ENCODE results near the gene PPIE. TPM values are rescaled to one million over a fixed set of nuclear protein-coding genes. Genes with fewer than 3 reads are reported as not detected.

PPIE gene
- total RNA-seq, 2 donors from 2014 or later: 70.6 to 79.5 TPM

- DNase-seq (ENCODE audit: low spot score in 2 of 2) (no peak), ATAC-seq (no peak)
- no peak overlapping the region for H3K27ac Mint-ChIP-seq
- H3K36me3 Mint-ChIP-seq: no peaks in the 10 kb centered on the region
- no peaks in the 10 kb centered on the region for H3K9me3 Mint-ChIP-seq
Observed at GRCh38 chr1:39711104-39711965, 27.3 kb upstream of the PPIE start.

- no peak overlapping the region for H3K27ac Mint-ChIP-seq
- ATAC-seq (no peak), DNase-seq (ENCODE audit: low spot score in 2 of 2) (no peak)
- H3K9me3 Mint-ChIP-seq: no peaks in the 10 kb centered on the region
- H3K36me3 Mint-ChIP-seq: no peaks in the 10 kb centered on the region
Observed at GRCh38 chr1:39711966-39712340, 26.7 kb upstream of the PPIE start.

DNA sequence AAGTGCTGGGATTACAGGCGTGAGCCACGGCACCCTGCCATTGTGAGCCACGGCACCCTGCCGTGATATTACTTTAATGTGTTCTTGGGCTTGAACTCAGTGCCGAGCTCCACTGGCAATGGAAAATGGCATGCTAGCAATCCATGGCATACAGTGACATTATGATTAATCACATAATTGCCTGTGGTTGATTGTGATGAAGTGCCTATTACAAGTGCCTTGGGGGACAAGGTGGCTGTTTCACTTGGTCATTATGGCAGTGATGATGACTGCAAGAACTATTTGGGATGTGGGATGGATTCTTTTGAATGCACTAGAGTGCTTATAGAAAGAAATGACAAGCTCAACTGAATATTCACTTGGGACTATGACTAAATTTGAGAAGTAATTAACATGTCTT is 25.1 kb upstream of the PPIE start:
- Mint-ChIP-seq H3K27ac (no peak overlapping the region), H3K36me3 (no peaks in the 10 kb centered on the region), H3K9me3 (no peaks in the 10 kb centered on the region)
- ATAC-seq (no peak), DNase-seq (ENCODE audit: low spot score in 2 of 2) (no peak)

DNA sequence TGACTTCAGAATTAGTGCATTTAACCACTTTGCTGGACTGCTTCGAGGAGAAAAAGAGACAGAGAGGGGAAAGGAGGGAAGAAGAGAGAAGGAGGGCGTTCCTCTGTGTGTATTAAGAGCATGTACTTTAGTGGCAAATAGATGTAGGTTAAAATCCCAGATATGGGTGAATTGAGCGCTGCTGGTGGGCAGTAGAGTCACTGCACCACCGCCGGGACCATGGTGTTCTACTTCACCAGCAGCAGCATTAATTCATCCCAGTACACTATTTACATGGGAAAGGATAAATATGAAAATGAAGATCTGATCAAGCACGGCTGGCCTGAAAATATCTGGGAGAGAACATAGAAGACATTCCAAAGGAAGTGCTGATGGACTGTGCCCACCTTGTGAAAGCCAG is 20.9 kb upstream of the PPIE start:
- no peak overlapping the region for H3K27ac Mint-ChIP-seq
- H3K36me3 Mint-ChIP-seq: no peaks in the 10 kb centered on the region
- no peak for DNase-seq (ENCODE audit: low spot score in 2 of 2)
- no peaks in the 10 kb centered on the region for H3K9me3 Mint-ChIP-seq
- ATAC-seq: no peak

DNA sequence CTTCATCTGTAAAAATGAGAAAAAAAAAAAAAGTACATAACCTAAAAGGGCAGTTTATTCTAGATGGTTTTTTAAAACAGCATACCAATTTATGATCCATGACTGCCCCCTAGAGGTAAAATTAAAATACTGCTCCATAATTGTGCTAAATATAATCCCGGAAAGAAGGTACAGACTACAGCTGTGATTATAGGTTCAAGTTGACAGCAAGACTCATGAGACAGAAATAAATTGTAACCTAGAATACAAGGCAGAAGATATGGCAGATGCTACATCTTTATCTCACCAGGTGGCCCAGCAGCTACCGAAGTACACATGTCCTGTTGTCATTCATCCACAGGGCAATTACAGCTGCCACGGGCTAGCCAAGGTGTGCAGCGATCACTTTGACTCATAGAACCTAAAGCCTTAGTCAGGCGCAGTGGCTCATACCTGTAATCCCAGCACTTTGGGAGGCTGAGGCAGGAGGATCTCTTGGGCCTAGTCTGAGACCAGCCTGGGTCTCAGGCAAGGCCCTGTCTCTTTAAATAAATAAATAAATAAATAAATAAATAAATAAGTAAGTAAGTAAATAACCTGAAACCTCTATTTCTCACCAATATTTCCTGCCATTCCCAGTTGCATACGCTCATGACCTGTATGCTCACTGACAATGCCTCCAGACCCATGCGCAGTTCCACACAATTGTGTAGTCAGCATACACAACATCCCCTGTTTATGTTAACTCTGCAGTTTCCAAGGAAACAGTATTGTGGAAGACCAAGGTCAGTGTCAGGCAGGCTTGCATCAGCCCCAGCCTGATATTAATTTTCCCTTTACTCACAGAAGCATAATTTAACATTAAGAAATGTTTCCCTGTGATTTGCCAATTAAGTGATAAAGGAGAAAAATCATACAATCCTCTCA is 18.3 kb upstream of the PPIE start:
- ATAC-seq: peak; percentile 59 to 87
- H3K9me3 Mint-ChIP-seq: no peaks in the 10 kb centered on the region
- no peaks in the 10 kb centered on the region for H3K36me3 Mint-ChIP-seq
- DNase-seq (ENCODE audit: low spot score in 2 of 2): no peak
- no peak overlapping the region for H3K27ac Mint-ChIP-seq

DNA sequence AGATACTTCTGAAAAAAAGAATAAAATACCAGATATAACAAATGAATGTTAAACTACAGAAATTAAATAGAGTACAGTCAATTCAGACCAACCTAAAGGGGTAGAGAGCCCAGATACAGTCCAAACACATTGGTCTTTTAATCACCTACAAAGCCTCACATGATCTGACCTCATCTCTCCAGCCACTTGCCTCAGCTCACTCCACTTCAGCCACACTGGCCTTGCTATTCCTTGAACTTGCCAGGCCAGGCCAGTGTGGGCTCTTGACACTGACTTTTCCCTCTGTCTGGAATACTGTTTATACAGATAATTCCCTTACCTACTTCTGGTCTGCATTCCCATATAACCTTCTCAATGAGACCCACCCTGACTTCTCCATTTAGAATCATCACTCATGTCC is 17.0 kb upstream of the PPIE start:
- no peak overlapping the region for H3K27ac Mint-ChIP-seq

DNA sequence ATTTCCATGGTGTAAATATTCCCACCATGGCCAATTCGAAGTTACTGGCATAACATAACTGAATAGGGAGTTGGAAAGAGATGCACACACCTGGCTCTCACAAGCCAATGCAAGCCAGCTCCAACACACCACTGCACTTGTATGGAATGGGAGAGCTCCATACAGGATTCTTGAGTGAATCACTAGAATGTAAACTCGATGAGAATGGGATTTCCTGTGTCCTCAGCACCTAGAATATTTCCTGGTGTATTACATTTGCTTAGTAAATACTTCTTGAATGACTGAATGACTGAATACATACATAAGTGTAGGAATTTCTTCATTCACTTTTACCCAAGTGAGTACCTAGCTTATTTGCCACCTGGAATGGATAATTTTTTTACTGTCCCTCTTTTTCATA is 16.2 kb upstream of the PPIE start:
- Mint-ChIP-seq H3K36me3 (no peaks in the 10 kb centered on the region), H3K9me3 (no peaks in the 10 kb centered on the region), H3K27ac (no peak overlapping the region)
- no peak for DNase-seq (ENCODE audit: low spot score in 2 of 2)
- ATAC-seq: no peak

More for the DNA sequence above, 17.0 kb upstream of the PPIE start:
- no peak for ATAC-seq
- Mint-ChIP-seq H3K36me3 (no peaks in the 10 kb centered on the region), H3K9me3 (no peaks in the 10 kb centered on the region)
- no peak for DNase-seq (ENCODE audit: low spot score in 2 of 2)

GRCh38 chr1:39726600-39726999 is 12.1 kb upstream of the PPIE start:
- DNase-seq (ENCODE audit: low spot score in 2 of 2) (no peak), ATAC-seq (no peak)
- Mint-ChIP-seq H3K36me3 (peaks cover 0 to 6% of the 10 kb centered on the region in 2 donors), H3K27ac (no peak overlapping the region), H3K9me3 (no peaks in the 10 kb centered on the region)

DNA sequence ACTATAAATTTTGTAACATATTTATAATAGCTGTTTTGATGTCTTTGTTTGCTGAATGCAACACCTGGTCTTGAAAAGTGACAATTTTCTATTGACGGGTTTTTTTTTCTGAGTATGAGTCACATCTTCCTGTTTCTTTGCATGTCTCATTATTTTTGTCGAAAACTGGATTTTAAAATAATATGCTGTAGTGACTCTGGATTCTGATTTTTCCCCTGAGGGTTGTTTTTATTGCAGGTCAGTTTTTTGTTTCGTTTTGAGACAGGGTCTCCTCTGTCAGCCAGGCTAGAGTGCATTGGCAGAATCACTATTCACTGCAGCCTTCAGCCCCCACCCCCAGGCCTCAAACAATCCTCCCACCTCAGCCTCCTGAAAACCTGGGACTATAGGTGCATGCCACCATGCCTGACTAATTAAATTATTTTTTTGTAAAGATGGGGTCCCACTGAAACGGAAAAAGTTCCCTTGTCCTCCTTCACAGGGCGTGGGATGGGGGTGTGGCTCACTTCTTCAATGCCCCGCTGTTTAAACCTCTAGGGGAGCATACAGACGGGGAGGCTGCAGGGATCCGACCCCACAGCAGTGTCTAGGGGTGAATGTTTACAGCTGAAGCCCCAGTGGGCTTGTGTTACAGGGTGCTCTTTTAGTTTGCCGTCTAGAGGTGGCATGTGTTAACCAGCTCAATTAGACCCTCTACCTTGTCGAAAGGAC is 11.3 kb upstream of the PPIE start:
- Mint-ChIP-seq H3K9me3 (no peaks in the 10 kb centered on the region), H3K36me3 (peaks cover 0 to 6% of the 10 kb centered on the region in 2 donors), H3K27ac (peak overlapping the region in 1 of 2 donors; percentile 29)
- no peak for DNase-seq (ENCODE audit: low spot score in 2 of 2)
- peak in 1 of 2 donors; percentile 84 for ATAC-seq

DNA sequence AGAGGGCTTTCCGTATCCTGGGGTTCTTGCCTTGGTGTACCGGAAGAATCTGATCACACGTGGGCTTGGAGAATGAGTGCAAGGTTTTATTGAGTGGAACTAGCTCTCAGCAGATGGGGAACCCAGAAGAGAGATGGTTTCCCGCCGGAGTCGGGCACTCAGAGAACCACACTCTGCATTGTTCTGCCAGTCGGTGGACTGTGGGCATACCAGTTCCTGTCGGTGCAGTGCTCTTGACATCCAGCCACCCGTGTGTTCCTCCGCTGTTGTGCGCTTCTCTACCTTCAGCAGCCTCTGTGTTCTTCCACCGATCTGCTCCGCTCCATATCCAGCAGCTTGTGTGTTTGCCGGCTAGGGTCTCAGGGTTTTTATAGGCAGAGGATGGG is 10.8 kb upstream of the PPIE start:
- H3K9me3 Mint-ChIP-seq: no peaks in the 10 kb centered on the region
- no peak for ATAC-seq
- no peak for DNase-seq (ENCODE audit: low spot score in 2 of 2)
- peaks cover 0 to 6% of the 10 kb centered on the region in 2 donors for H3K36me3 Mint-ChIP-seq
- H3K27ac Mint-ChIP-seq: peak overlapping the region in 1 of 2 donors; percentile 29

GRCh38 chr1:39729030-39729429 is 9.7 kb upstream of the PPIE start:
- peaks cover 0 to 6% of the 10 kb centered on the region in 2 donors for H3K36me3 Mint-ChIP-seq
- no peak overlapping the region for H3K27ac Mint-ChIP-seq
- no peak for DNase-seq (ENCODE audit: low spot score in 2 of 2)
- no peaks in the 10 kb centered on the region for H3K9me3 Mint-ChIP-seq
- ATAC-seq: no peak

DNA sequence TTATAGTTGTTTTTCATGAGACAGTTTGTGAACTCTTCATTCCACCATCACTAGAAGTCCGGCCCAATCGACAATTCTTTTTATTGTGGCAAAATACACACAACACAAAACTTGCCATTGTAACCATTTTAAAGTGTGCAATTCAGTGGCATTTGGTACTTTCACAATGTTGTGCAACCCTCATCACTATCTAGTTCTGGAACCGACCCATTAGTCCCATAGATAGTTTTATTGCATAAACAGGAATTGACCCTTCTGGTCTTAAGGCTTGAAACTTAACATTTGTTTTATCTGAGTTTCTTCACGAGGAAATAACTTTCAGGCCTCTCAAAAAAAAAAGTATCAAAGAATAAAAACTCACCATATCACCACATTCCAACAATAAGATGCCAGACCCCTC is 8.8 kb upstream of the PPIE start:
- no peak for ATAC-seq

GRCh38 chr1:39732730-39733129 is 6.0 kb upstream of the PPIE start:
- Mint-ChIP-seq H3K27ac (no peak overlapping the region), H3K36me3 (peaks cover 0 to 6% of the 10 kb centered on the region in 2 donors), H3K9me3 (peaks cover 0 to 8% of the 10 kb centered on the region in 2 donors)
- ATAC-seq (peak in 1 of 2 donors; percentile 31), DNase-seq (ENCODE audit: low spot score in 2 of 2) (no peak)

More for the DNA sequence above, 8.8 kb upstream of the PPIE start:
- Mint-ChIP-seq H3K9me3 (no peaks in the 10 kb centered on the region), H3K27ac (no peak overlapping the region), H3K36me3 (peaks cover 0 to 6% of the 10 kb centered on the region in 2 donors)
- no peak for DNase-seq (ENCODE audit: low spot score in 2 of 2)

DNA sequence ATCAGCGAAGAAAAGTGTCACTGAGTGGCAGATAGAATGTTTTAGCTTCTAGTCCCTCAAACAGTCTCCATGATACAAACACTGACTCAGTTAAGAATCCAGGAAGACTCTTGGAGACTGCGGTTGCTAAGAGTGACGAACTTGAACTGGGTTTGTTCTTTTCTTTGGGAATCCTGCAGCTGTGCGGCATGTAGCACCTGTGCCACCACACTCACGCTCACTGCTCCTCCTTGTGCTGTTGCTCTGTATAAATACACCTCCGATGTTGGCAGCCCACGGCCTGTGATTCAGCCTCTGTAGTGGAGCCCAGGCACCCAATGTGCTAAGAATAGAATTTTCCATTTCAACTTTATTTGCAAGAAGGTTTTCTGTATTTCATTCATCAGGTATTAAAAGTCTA is 5.5 kb upstream of the PPIE start:
- DNase-seq (ENCODE audit: low spot score in 2 of 2) (no peak), ATAC-seq (peak in 1 of 2 donors; percentile 51)
- H3K27ac Mint-ChIP-seq: no peak overlapping the region
- peaks cover 0 to 6% of the 10 kb centered on the region in 2 donors for H3K36me3 Mint-ChIP-seq
- H3K9me3 Mint-ChIP-seq: peaks cover 0 to 10% of the 10 kb centered on the region in 2 donors

- H3K9me3 Mint-ChIP-seq: peaks cover 0 to 10% of the 10 kb centered on the region in 2 donors
- ATAC-seq (peak; percentile 24 to 29), DNase-seq (ENCODE audit: low spot score in 2 of 2) (no peak)
- H3K27ac Mint-ChIP-seq: no peak overlapping the region
- H3K36me3 Mint-ChIP-seq: peaks cover 13 to 20% of the 10 kb centered on the region in 2 donors
Observed at GRCh38 chr1:39735731-39736130, 3.0 kb upstream of the PPIE start.

DNA sequence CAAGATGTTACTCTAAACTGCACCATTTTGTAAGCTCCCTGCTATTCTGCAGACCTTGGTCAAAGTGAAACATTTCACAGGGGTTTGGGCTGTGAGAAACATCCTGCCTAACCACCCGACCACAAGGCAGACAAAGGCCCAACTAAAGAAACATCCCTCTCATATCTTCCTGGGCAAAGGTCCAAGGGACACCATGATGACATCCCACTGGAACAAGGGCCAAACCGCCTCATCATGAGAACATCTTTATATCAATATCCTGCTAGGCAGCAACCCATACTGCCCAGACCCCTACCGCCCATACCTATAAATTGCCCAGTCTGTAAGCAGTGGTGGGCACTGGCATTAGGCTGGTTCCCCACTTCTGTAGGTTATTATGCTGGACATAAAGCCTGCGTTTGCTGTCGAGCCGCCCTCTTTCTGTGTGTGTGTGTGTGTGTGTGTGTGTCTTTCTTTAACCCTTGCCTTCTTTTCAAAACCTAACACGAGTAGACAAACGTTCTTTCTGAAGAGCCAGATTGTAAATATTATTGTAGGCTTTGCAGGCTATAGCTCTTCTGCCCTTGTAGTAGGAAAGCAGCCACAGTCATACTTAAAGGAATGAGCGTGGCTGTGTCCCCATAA is 1.0 kb upstream of the PPIE start:
- no peak overlapping the region for H3K27ac Mint-ChIP-seq
- no peak for ATAC-seq
- no peak for DNase-seq (ENCODE audit: low spot score in 2 of 2)

More for the DNA sequence above, 1.0 kb upstream of the PPIE start:
- peaks cover 0 to 10% of the 10 kb centered on the region in 2 donors for H3K9me3 Mint-ChIP-seq
- peaks cover 22 to 28% of the 10 kb centered on the region in 2 donors for H3K36me3 Mint-ChIP-seq
